Ammon's horn (tissue), 1 donor: ENCODE data around the gene RASA4.
"Not testable (repeated sequence)": the region's sequence is repeated elsewhere in the genome, so short reads cannot be mapped to it uniquely, and the experiment has no call there.

Source experiments
- DNase-seq: peaks from one replicate; pipeline ENCODE4 v3.0.0-alpha.2; 2016; ENCODE audit warnings: low spot score

Gene RASA4

GRCh38 chr7:102543596-102543995 is 73.0 kb downstream of the RASA4 start, which contains the start of gene UPK3BL2:
TSS of gene UPK3BL2 (minus strand) at chr7:102543696. CDS start at chr7:102543636, 60 bp downstream.
- not testable (repeated sequence) for DNase-seq

- DNase-seq, result not testable (repeated sequence)
Measured at GRCh38 chr7:102542771-102543170, 73.8 kb downstream of the RASA4 start.

- not testable (repeated sequence) for DNase-seq
Measured at GRCh38 chr7:102542083-102542482, 74.5 kb downstream of the RASA4 start.

GRCh38 chr7:102540604-102541003 is 76.0 kb downstream of the RASA4 start:
- DNase-seq, result not testable (repeated sequence)

GRCh38 chr7:102535062-102535615 is 81.4 kb downstream of the RASA4 start:
- DNase-seq, result not testable (repeated sequence)

GRCh38 chr7:102532127-102532526 is 84.4 kb downstream of the RASA4 start:
- DNase-seq, result not testable (repeated sequence)

GRCh38 chr7:102531583-102531982 is 85.0 kb downstream of the RASA4 start:
- not testable (repeated sequence) for DNase-seq

- not testable (repeated sequence) for DNase-seq
Measured at GRCh38 chr7:102527822-102528793, 88.4 kb downstream of the RASA4 start.

GRCh38 chr7:102527182-102527581 is 89.4 kb downstream of the RASA4 start:
- DNase-seq, result not testable (repeated sequence)

- DNase-seq, result not testable (repeated sequence)
Measured at GRCh38 chr7:102524803-102525202, 91.8 kb downstream of the RASA4 start.
